Measurements from ENCODE around the gene KRT31. TPM values are rescaled to one million over a fixed set of nuclear protein-coding genes. Genes with fewer than 3 reads are reported as not detected.
"Not testable (repeated sequence)": the region's sequence is repeated elsewhere in the genome, so short reads cannot be mapped to it uniquely, and the experiment has no call there.

The KRT31 gene
- total RNA-seq, 2 experiments from 2014 or later = not detected

- intact Hi-C loops (cut with DNase I, micrococcal nuclease) = no loop called here
- Mint-ChIP-seq H3K27ac (no peak overlapping the region), H3K36me3 (ENCODE audit: low read depth) (no peaks in the 10 kb centered on the region), H3K27me3 (peaks cover 5% of the 10 kb centered on the region), H3K9me3 (no peaks in the 10 kb centered on the region), H3K4me1 (ENCODE audit: low read depth) (peaks cover 5% of the 10 kb centered on the region), H3K4me3 (no peak overlapping the region)
- no peaks in the 10 kb centered on the region for H3K4me1 ChIP-seq (ENCODE audit: insufficient read depth, low read length)
- ChIA-PET CTCF (no interaction called here), POLR2A (no interaction called here)
- no peaks in the 10 kb centered on the region for H3K9me3 ChIP-seq (ENCODE audit: control insufficient read depth in 1 of 2, insufficient read depth in 1 of 2, low read length in 2 of 2)
- TF ChIP-seq CTCF (IDR thresholded peaks at IDR 0.05) = no peak
- H3K27me3 ChIP-seq (ENCODE audit: control insufficient read depth in 1 of 2, insufficient read depth in 2 of 2, low read length in 2 of 2) = no peaks in the 10 kb centered on the region
- H3K27ac ChIP-seq (ENCODE audit: low read depth in 1 of 2, low read length in 2 of 2) = no peak overlapping the region
- no peak for DNase-seq
- no peaks in the 10 kb centered on the region for H3K36me3 ChIP-seq (ENCODE audit: insufficient read depth, low read length)
- H3K4me3 ChIP-seq (ENCODE audit: low read length) = no peak overlapping the region
- ATAC-seq (ENCODE audit: poor library complexity) = no peak
Measured at GRCh38 chr17:41429667-41430066, 32.3 kb upstream of the KRT31 start.

- H3K4me3 ChIP-seq (ENCODE audit: low read length) = no peak overlapping the region
- ATAC-seq (ENCODE audit: poor library complexity) (no peak), DNase-seq (no peak)
- no peaks in the 10 kb centered on the region for H3K9me3 Mint-ChIP-seq
- no peaks in the 10 kb centered on the region for H3K36me3 Mint-ChIP-seq (ENCODE audit: low read depth)
- H3K4me1 ChIP-seq (ENCODE audit: insufficient read depth, low read length) = no peaks in the 10 kb centered on the region
- no peaks in the 10 kb centered on the region for H3K36me3 ChIP-seq (ENCODE audit: insufficient read depth, low read length)
- POLR2A ChIA-PET = no interaction called here
- H3K27ac ChIP-seq (ENCODE audit: low read depth in 1 of 2, low read length in 2 of 2) = no peak overlapping the region
- no peak for TF ChIP-seq CTCF (IDR thresholded peaks at IDR 0.05)
- peaks cover 5% of the 10 kb centered on the region for H3K27me3 Mint-ChIP-seq
- intact Hi-C loops (cut with DNase I, micrococcal nuclease) = no loop called here
- CTCF ChIA-PET = no interaction called here
- H3K4me3 Mint-ChIP-seq = no peak overlapping the region
- H3K27me3 ChIP-seq (ENCODE audit: control insufficient read depth in 1 of 2, insufficient read depth in 2 of 2, low read length in 2 of 2) = no peaks in the 10 kb centered on the region
- H3K27ac Mint-ChIP-seq = no peak overlapping the region
- no peaks in the 10 kb centered on the region for H3K4me1 Mint-ChIP-seq (ENCODE audit: low read depth)
- peaks cover 0 to 5% of the 10 kb centered on the region in 2 experiments for H3K9me3 ChIP-seq (ENCODE audit: control insufficient read depth in 1 of 2, insufficient read depth in 1 of 2, low read length in 2 of 2)
Measured at GRCh38 chr17:41428591-41429291, 31.3 kb upstream of the KRT31 start.

GRCh38 chr17:41424111-41424635 is 26.8 kb upstream of the KRT31 start, which contains the start of gene KRT37:
KRT37 (minus strand) TSS chr17:41424585; CDS start chr17:41424523, 62 bp downstream.
- peaks cover 0 to 5% of the 10 kb centered on the region in 2 experiments for H3K9me3 ChIP-seq (ENCODE audit: control insufficient read depth in 1 of 2, insufficient read depth in 1 of 2, low read length in 2 of 2)
- intact Hi-C loops (cut with DNase I, micrococcal nuclease) = no loop called here
- H3K27ac ChIP-seq (ENCODE audit: low read depth in 1 of 2, low read length in 2 of 2) = no peak within 1 kb of the TSS
- DNase-seq = no peak
- H3K36me3 ChIP-seq (ENCODE audit: insufficient read depth, low read length) = no peaks in the 10 kb centered on the region
- H3K36me3 Mint-ChIP-seq (ENCODE audit: low read depth) = no peaks in the 10 kb centered on the region
- H3K9me3 Mint-ChIP-seq = no peaks in the 10 kb centered on the region
- no peaks in the 10 kb centered on the region for H3K4me1 Mint-ChIP-seq (ENCODE audit: low read depth)
- POLR2A ChIA-PET = no interaction called here
- H3K4me3 ChIP-seq (ENCODE audit: low read length) = no peak within 1 kb of the TSS
- H3K27ac Mint-ChIP-seq = no peak within 1 kb of the TSS
- H3K4me3 Mint-ChIP-seq = no peak within 1 kb of the TSS
- no peak for TF ChIP-seq CTCF (IDR thresholded peaks at IDR 0.05)
- H3K27me3 Mint-ChIP-seq = peaks cover 5% of the 10 kb centered on the region
- CTCF ChIA-PET = no interaction called here
- no peak for ATAC-seq (ENCODE audit: poor library complexity)
- H3K4me1 ChIP-seq (ENCODE audit: insufficient read depth, low read length) = no peaks in the 10 kb centered on the region
- H3K27me3 ChIP-seq (ENCODE audit: control insufficient read depth in 1 of 2, insufficient read depth in 2 of 2, low read length in 2 of 2) = no peaks in the 10 kb centered on the region

- CTCF ChIA-PET; H3K9me3 ChIP-seq (ENCODE audit: control insufficient read depth in 1 of 2, insufficient read depth in 1 of 2, low read length in 2 of 2); H3K9me3 Mint-ChIP-seq; H3K4me3 ChIP-seq (ENCODE audit: low read length); H3K4me1 ChIP-seq (ENCODE audit: insufficient read depth, low read length); ATAC-seq (ENCODE audit: poor library complexity); H3K4me3 Mint-ChIP-seq; H3K27ac ChIP-seq (ENCODE audit: low read depth in 1 of 2, low read length in 2 of 2); H3K4me1 Mint-ChIP-seq (ENCODE audit: low read depth); H3K27me3 ChIP-seq (ENCODE audit: control insufficient read depth in 1 of 2, insufficient read depth in 2 of 2, low read length in 2 of 2); H3K36me3 Mint-ChIP-seq (ENCODE audit: low read depth); H3K36me3 ChIP-seq (ENCODE audit: insufficient read depth, low read length); H3K27me3 Mint-ChIP-seq; intact Hi-C loops (cut with DNase I, micrococcal nuclease); DNase-seq; H3K27ac Mint-ChIP-seq: not testable (repeated sequence)
- POLR2A ChIA-PET = interaction anchor here (0.5 kb wide), 1 partner anchor 1947 kb away, joined by 4 read pairs; no protein-coding TSS in a partner anchor
Measured at GRCh38 chr17:41422586-41422985, 25.2 kb upstream of the KRT31 start.
